SU-DHL-6 (cell line): ENCODE measurements around the gene ADORA3.

Experiments
- H2AFZ ChIP-seq: fragments of 200-600 bp; sonication (generic); 2 replicates; pipeline ENCODE4 v1.6.1; 2014; ENCODE audit warnings: low read depth, mild to moderate bottlenecking, moderate library complexity, mixed read lengths, antibody characterized with exemption, low read length; ENCODE audit not compliant: severe bottlenecking
- H3F3A ChIP-seq: fragments of 200-600 bp; shearing (Covaris generic); 2 replicates; pipeline ENCODE4 v1.6.0; 2016; ENCODE audit warnings: antibody characterized with exemption, mild to moderate bottlenecking; ENCODE audit not compliant: insufficient read depth
- H3K27ac ChIP-seq: fragments of 200-600 bp; sonication (generic); 2 replicates; pipeline ENCODE4 v1.5.1; 2016; ENCODE audit warnings: low read depth, mild to moderate bottlenecking, low read length, moderate library complexity, mixed read lengths
- H3K27me3 ChIP-seq: fragments of 200-600 bp; sonication (generic), shearing (Covaris generic); 2 replicates; pipeline ENCODE4 v1.6.0; 2014; ENCODE audit warnings: mild to moderate bottlenecking, low read length
- H3K36me3 ChIP-seq: fragments of 200-600 bp; sonication (generic); 2 replicates; pipeline ENCODE4 v1.6.1; 2014; ENCODE audit warnings: mild to moderate bottlenecking, low read length, mixed read lengths
- H3K4me2 ChIP-seq: fragments of 300-600, 200-600 bp; shearing (Covaris generic), sonication (generic); 2 replicates; pipeline ENCODE4 v1.6.0; 2014; ENCODE audit warnings: low read length, low read depth, mild to moderate bottlenecking; ENCODE audit not compliant: poor library complexity, severe bottlenecking
- H3K4me3 ChIP-seq: fragments of 200-600 bp; sonication (generic); 2 replicates; pipeline ENCODE4 v1.5.1; 2014; ENCODE audit warnings: antibody characterized with exemption, low read length, mild to moderate bottlenecking, mixed read lengths; ENCODE audit not compliant: insufficient read depth, poor library complexity, severe bottlenecking
- H3K79me2 ChIP-seq: fragments of 200-600 bp; sonication (generic); 2 replicates; pipeline ENCODE4 v1.6.1; 2014; ENCODE audit warnings: mild to moderate bottlenecking, low read length, moderate library complexity; ENCODE audit not compliant: insufficient read depth
- H3K9ac ChIP-seq: fragments of 200-600 bp; sonication (generic); 2 replicates; pipeline ENCODE4 v1.7.0; 2014; ENCODE audit warnings: mild to moderate bottlenecking, low read length
- H3K9me2 ChIP-seq: fragments of 200-600 bp; sonication (generic); replicated peaks from 2 replicates; pipeline ENCODE4 v1.6.1; 2014; ENCODE audit warnings: low read length; ENCODE audit not compliant: insufficient read depth
- H3K9me3 ChIP-seq: fragments of 200-600 bp; sonication (generic); 2 replicates; pipeline ENCODE4 v1.6.1; 2014; ENCODE audit warnings: low read length, mixed read lengths; ENCODE audit not compliant: insufficient read depth
- H4K20me1 ChIP-seq: fragments of 200-600 bp; sonication (generic); 2 replicates; pipeline ENCODE4 v1.6.1; 2014; ENCODE audit warnings: low read depth, mild to moderate bottlenecking, antibody characterized with exemption, low read length, moderate library complexity, mixed read lengths
- CTCF ChIP-seq: fragments of 200-600 bp; sonication (generic); IDR thresholded peaks from one replicate; pipeline ENCODE4 v1.5.1; 2017; ENCODE audit warnings: antibody characterized with exemption, mild to moderate bottlenecking, low read length, moderate library complexity; ENCODE audit not compliant: insufficient read depth, poor library complexity, severe bottlenecking
- EZH2phosphoT487 ChIP-seq: fragments of 200-600 bp; sonication (generic), shearing (Covaris generic); conservative IDR thresholded peaks from 2 replicates; pipeline ENCODE4 v1.6.1; 2018; ENCODE audit warnings: mild to moderate bottlenecking, antibody characterized with exemption, low read length, moderate library complexity, mixed read lengths

The ADORA3 gene

DNA sequence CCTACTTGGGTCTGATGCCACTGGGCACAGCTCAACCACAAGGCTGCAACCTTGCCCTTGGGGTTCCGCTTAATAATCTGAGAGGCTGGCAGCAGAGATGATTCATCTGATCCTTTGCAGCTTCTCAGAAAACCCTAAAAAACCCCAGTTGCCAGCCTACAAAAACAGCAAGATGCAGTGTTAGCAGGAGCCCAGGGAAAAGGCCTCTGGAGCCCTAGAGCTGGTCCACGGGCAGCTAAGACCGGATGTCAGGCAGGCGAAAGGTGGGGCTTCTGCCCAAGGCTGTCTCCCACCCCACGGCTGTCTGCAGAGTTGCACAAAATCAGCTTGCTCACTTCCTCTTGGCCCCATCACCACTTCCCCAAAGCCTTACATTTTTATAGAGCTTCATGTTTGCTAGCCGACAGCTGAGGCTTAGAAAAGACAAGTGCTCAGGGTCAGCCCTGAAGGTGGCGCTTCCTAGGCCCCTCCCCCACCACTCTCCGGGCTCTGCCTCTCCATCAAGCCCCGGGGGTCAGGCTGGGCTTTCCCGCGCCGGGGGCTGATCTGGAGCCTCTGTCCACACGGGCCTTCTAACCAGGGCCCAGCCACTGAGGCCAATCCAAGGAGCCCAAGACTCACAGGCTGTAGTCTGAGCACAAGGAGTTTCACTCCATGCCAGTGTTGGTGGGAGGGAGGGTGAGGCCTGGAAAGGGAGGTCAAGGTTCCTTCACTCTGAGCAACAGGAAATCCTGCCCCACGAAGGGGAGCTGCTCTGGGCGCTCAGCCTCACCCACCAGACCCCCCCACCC, 4.2 kb upstream of the ADORA3 start:
- Histone ChIP-seq H3K9me2 (no peaks in the 10 kb centered on the region), H3K36me3 (no peaks in the 10 kb centered on the region), H3K4me2 (peak overlapping the region; percentile 88), H3F3A (peaks cover 24% of the 10 kb centered on the region), H3K27ac (peak overlapping the region; percentile 98), H3K9me3 (no peaks in the 10 kb centered on the region), H3K79me2 (no peaks in the 10 kb centered on the region), H4K20me1 (no peaks in the 10 kb centered on the region), H3K9ac (peak overlapping the region; percentile 79), H3K27me3 (no peaks in the 10 kb centered on the region), H2AFZ (peak overlapping the region; percentile 91), H3K4me3 (peak overlapping the region; percentile 45)
- TF ChIP-seq CTCF (no peak), EZH2phosphoT487 (no peak)

GRCh38 chr1:111506561-111506960, 3.1 kb upstream of the ADORA3 start:
- peak overlapping the region; percentile 88 for H3K4me2 ChIP-seq
- H3K9me3 ChIP-seq, result no peaks in the 10 kb centered on the region
- H4K20me1 ChIP-seq, result no peaks in the 10 kb centered on the region
- peaks cover 24% of the 10 kb centered on the region for H3F3A ChIP-seq
- no peaks in the 10 kb centered on the region for H3K36me3 ChIP-seq
- H3K27ac ChIP-seq, result peak overlapping the region; percentile 98
- no peaks in the 10 kb centered on the region for H3K9me2 ChIP-seq
- H3K9ac ChIP-seq, result peak overlapping the region; percentile 42
- H3K79me2 ChIP-seq, result no peaks in the 10 kb centered on the region
- no peaks in the 10 kb centered on the region for H3K27me3 ChIP-seq
- H3K4me3 ChIP-seq, result no peak overlapping the region
- TF ChIP-seq EZH2phosphoT487 (no peak), CTCF (no peak)
- H2AFZ ChIP-seq, result peak overlapping the region; percentile 29

DNA sequence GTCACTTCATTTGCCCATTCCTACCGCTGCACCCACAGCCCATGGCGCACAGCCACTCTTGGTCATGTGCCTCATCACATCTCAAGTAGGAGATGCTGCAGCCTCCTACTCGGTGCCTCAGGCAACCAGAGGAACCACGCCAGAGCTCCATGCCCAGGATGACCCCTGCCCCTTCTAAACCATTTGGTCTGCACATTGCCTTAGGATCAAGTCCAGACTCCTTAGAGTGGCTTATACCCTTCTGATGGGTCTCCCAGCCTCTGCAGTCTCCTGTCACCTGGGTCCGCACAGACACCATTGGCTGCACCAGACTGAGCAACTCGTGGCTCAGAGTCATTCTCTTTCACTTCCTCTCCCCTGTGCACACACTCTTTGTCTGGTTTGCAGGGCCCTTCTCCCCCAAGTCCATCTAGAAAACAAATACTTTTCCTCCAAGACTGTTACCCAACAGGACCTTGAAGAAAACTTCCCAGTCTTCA, 2.2 kb upstream of the ADORA3 start:
- Histone ChIP-seq H2AFZ (peak overlapping the region; percentile 59), H4K20me1 (no peaks in the 10 kb centered on the region), H3K36me3 (no peaks in the 10 kb centered on the region), H3K27ac (peak overlapping the region; percentile 98), H3K9ac (peak overlapping the region; percentile 42), H3K4me3 (no peak overlapping the region), H3K9me2 (no peaks in the 10 kb centered on the region), H3F3A (peaks cover 24% of the 10 kb centered on the region), H3K4me2 (peak overlapping the region; percentile 88), H3K27me3 (no peaks in the 10 kb centered on the region), H3K79me2 (no peaks in the 10 kb centered on the region), H3K9me3 (no peaks in the 10 kb centered on the region)
- TF ChIP-seq EZH2phosphoT487, result no peak
- no peak for TF ChIP-seq CTCF
